ENCODE measurements around the gene PFKFB1. TPM values are rescaled to one million over a fixed set of nuclear protein-coding genes. Genes with fewer than 3 reads are reported as not detected.

The PFKFB1 gene
- total RNA-seq, 1 experiment from 2014 or later: 0.55 TPM

DNA sequence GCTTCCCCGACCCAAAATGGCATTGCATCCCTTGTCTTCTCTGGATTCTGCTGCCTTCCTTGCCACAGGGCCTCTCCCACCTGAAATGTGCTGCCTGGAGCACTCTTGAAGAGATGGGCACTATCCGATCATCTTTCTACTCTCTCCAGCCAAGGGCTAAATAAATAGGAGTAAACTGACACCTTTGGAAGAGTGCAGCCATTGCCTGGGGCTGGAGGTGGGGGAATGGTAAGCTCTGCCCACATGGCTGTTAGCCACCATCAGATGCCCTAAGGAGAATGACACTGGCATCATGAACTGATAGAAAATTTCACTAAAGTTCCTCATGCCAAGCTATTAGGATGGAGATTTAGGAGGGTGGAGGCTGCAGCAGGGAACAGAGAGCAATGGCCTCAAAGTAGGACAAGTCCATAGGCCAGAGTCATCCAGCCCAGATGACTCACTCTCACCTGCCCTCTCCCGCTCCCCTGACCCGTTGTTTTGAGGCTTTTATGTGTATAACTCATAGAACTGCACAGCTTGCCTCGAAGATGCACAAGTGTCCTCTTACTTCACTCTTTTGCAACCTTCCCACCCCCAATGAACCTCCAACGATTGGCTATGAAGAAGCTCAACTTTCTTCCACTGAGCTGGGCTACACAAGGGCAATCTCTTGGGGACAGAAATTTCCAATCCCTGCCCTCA lies 822 bp upstream of the PFKFB1 start:
- Histone ChIP-seq H3K18ac (ENCODE audit: insufficient read length, low read depth, low read length) (no peak overlapping the region), H4K20me1 (ENCODE audit: control insufficient read depth, insufficient read depth, insufficient read length) (no peaks in the 10 kb centered on the region), H3K14ac (ENCODE audit: insufficient read depth, low read length) (no peak overlapping the region), H3K9me3 (ENCODE audit: control insufficient read depth, low read depth, low read length) (peaks cover 45% of the 10 kb centered on the region), H4K5ac (ENCODE audit: insufficient read length, low read depth, low read length) (no peak overlapping the region), H3K27me3 (ENCODE audit: insufficient read depth, low read length) (no peaks in the 10 kb centered on the region), H3K4me2 (ENCODE audit: insufficient read depth, insufficient read length, low read length) (no peak overlapping the region), H4K91ac (ENCODE audit: insufficient read length, low read depth, low read length) (no peak overlapping the region), H3K23ac (ENCODE audit: insufficient read length, low read depth, low read length) (no peak overlapping the region), H3K9ac (ENCODE audit: extremely low read depth, insufficient read length, low read length) (no peak overlapping the region), H2BK12ac (ENCODE audit: insufficient read length, low read depth, low read length) (no peak overlapping the region), H2BK20ac (ENCODE audit: low read depth, low read length, poor library complexity, severe bottlenecking) (no peak overlapping the region), H2AFZ (ENCODE audit: low read length) (no peak overlapping the region), H4K8ac (replicated peaks; ENCODE audit: insufficient read length, low read depth, low read length) (no peak overlapping the region), H2AK5ac (ENCODE audit: insufficient read length, low read length) (no peak overlapping the region), H3T11ph (ENCODE audit: low read length) (no peak overlapping the region), H3K79me2 (ENCODE audit: insufficient read depth, low read length) (no peaks in the 10 kb centered on the region), H3K79me1 (ENCODE audit: insufficient read depth, low read depth, low read length, poor library complexity, severe bottlenecking) (no peaks in the 10 kb centered on the region), H2BK15ac (ENCODE audit: low read depth, low read length) (no peak overlapping the region), H3K23me2 (ENCODE audit: insufficient read length, low read depth, low read length, poor library complexity, severe bottlenecking) (no peaks in the 10 kb centered on the region), H3K4ac (ENCODE audit: low read depth, low read length) (no peak overlapping the region), H2BK5ac (ENCODE audit: insufficient read length, low read length) (no peak overlapping the region), H3K27ac (ENCODE audit: insufficient read length, low read depth, low read length) (no peak overlapping the region), H3K4me1 (ENCODE audit: insufficient read depth, low read length) (no peaks in the 10 kb centered on the region), H2BK120ac (ENCODE audit: low read depth, low read length, poor library complexity, severe bottlenecking) (no peak overlapping the region), H3K56ac (ENCODE audit: insufficient read length, low read depth, low read length) (no peak overlapping the region)
- no peak overlapping the region for H3K4me3 Mint-ChIP-seq
- peaks cover 3% of the 10 kb centered on the region; the same call in 1 of the 2 replicates for H3K27me3 Mint-ChIP-seq (ENCODE audit: low read depth)
- WGBS (ENCODE audit: extremely low coverage, insufficient read length, low lambda C conversion rate): no CpG with 5 or more reads among the region's 6 CpGs
- H3K36me3 Mint-ChIP-seq (ENCODE audit: insufficient read depth in 1 of 3, low read depth in 3 of 3): 0 out of 7 replicates have a peak, but pooled peaks cover 0 to 2% (median 0%) of the 10 kb centered on the region in 3 experiments
- TF ChIP-seq CTCF (conservative IDR thresholded peaks at IDR 0.05): no peak
- H3K4me1 Mint-ChIP-seq: peaks cover 2 to 3% of the 10 kb centered on the region in 2 experiments; a peak in 2 of 4 replicates
- peaks cover 62% of the 10 kb centered on the region in 2 experiments for H3K9me3 Mint-ChIP-seq
- DNase-seq: no peak
- H3K27ac Mint-ChIP-seq: no peak overlapping the region

All from H9 (cell line).